ENCODE results near the gene MIPEP.
"Not testable (repeated sequence)": the region's sequence is repeated elsewhere in the genome, so short reads cannot be mapped to it uniquely, and the experiment has no call there.

The MIPEP gene

DNA sequence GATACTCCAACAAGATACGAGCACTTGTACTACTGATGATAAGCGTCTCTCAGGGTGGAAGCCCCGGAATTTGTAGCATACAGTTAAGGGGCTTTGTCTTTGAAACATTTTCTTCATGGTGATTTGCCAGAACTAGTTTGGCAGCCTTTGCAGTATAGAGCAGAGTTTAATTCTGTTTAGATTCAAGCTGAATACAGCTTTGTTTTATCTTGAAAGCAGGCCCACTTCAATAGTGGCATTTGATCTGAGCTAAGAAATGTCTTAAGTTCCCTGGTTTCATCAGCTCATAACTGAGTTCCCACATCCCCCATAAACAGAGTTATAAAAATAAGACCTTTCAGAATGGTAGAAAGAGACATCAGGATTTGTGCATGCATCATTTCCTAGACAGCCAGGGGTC lies 125.9 kb downstream of the MIPEP start:
- H3K4me3 ChIP-seq (replicated peaks in 1 of 2; ENCODE audit: low read depth in 2 of 2, low read length in 2 of 2): no peak overlapping the region
- DNase-seq (ENCODE audit: low read depth in 2 of 2): no peak
- TF ChIP-seq, protein P1, sequence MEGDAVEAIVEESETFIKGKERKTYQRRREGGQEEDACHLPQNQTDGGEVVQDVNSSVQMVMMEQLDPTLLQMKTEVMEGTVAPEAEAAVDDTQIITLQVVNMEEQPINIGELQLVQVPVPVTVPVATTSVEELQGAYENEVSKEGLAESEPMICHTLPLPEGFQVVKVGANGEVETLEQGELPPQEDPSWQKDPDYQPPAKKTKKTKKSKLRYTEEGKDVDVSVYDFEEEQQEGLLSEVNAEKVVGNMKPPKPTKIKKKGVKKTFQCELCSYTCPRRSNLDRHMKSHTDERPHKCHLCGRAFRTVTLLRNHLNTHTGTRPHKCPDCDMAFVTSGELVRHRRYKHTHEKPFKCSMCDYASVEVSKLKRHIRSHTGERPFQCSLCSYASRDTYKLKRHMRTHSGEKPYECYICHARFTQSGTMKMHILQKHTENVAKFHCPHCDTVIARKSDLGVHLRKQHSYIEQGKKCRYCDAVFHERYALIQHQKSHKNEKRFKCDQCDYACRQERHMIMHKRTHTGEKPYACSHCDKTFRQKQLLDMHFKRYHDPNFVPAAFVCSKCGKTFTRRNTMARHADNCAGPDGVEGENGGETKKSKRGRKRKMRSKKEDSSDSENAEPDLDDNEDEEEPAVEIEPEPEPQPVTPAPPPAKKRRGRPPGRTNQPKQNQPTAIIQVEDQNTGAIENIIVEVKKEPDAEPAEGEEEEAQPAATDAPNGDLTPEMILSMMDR (IDR thresholded peaks at IDR 0.05; ENCODE audit: low read depth, low read length): no peak

DNA sequence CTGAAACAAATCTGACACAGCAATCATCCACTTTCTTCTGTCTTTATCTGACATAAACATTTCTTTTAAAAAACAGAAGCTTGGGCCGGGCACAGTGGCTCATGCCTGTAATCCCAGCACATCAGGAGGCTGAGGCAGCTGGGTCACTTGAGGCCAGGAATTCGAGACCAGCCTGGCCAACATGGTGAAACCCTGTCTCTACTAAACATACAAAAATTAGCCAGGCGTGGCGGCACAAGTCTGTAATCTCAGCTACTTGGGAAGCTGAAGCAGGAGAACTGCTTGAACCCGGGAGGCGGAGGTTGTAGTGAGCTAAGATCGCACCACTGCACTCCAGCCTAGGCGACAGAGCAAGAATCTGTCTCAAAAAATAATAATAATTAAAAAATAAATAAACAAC lies 127.4 kb downstream of the MIPEP start:
- DNase-seq (ENCODE audit: low read depth in 2 of 2); H3K4me3 ChIP-seq (replicated peaks in 1 of 2; ENCODE audit: low read depth in 2 of 2, low read length in 2 of 2): not testable (repeated sequence)

DNA sequence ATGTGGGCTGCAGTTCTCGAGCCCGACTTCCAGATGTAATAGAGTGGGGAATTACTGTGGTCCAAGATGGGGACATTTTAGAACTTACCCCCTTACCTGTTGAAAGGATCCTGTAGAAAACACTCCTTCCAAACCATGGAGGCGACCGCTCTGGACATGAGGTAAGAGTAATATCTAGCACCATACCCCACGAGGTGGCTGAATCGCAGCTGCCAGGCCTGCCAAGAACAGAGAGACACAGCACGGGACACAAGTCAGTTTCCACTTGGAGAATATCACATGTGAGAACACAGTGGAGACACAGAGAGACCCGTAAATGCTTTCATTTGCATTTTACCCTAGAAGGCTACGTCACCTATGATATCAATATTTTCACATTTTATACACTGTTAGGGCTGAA lies 129.2 kb downstream of the MIPEP start:
- TF ChIP-seq, protein P1 (IDR thresholded peaks at IDR 0.05; ENCODE audit: low read depth, low read length): no peak
- H3K4me3 ChIP-seq (replicated peaks in 1 of 2; ENCODE audit: low read depth in 2 of 2, low read length in 2 of 2): no peak overlapping the region
- DNase-seq (ENCODE audit: low read depth in 2 of 2): no peak

DNA sequence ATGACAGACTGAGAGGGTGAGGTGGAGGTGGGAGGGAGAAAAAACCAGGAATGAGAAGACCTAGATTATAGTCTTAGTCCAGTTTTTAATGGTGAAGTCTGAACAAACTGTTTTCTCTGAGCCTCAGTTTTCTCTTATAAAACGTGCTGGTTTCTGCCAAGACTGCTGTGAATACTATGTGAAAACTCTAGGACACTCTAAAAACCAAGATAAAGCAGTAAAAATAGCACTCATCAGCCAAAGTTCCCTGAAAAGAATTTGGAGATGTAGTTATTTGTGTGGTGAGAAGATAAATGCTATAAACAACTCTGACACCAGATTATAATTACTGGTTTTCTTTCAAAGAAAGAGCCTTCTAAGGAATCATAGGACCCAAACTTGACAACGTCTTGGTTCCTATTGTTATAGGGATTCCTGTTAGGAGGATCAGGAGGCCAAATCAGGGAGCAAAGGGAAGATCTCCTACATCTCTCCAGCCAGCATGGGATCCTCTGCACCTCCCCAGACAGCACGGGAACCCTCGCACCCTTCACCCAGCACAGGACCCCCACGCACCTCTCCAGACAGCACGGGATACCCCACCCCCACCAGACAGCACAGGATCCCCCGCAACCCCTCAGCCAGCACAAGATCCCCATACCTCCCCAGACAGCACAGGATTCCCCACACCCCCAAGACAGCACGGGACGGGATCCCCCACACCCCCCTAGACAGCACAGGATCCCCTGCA lies 130.2 kb downstream of the MIPEP start:
- DNase-seq (ENCODE audit: low read depth in 2 of 2): peak in 1 of 2 donors; percentile 59
- TF ChIP-seq, protein P1 (IDR thresholded peaks at IDR 0.05; ENCODE audit: low read depth, low read length): no peak
- H3K4me3 ChIP-seq (replicated peaks in 1 of 2; ENCODE audit: low read depth in 2 of 2, low read length in 2 of 2): no peak overlapping the region

DNA sequence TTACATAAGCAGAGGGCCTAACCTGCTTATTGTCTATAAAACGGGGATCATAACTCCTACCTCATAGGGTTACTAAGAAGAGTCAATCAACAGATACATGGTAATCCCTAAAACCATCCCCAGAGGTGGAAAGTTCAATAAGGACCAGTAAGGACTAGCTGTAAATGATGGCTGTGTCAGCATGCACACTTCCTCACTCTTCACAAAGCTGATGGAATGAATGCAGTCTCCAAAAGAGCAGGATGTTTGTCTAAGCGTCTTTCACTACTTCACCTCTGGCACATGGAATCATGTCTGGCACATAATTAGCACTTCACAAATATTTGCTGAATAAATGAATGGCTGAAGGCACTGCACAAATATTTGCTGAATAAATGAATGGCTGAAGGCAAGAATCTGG lies 134.2 kb downstream of the MIPEP start:
- DNase-seq (ENCODE audit: low read depth in 2 of 2): no peak
- no peak overlapping the region for H3K4me3 ChIP-seq (replicated peaks in 1 of 2; ENCODE audit: low read depth in 2 of 2, low read length in 2 of 2)
- TF ChIP-seq, protein P1 (IDR thresholded peaks at IDR 0.05; ENCODE audit: low read depth, low read length): no peak

DNA sequence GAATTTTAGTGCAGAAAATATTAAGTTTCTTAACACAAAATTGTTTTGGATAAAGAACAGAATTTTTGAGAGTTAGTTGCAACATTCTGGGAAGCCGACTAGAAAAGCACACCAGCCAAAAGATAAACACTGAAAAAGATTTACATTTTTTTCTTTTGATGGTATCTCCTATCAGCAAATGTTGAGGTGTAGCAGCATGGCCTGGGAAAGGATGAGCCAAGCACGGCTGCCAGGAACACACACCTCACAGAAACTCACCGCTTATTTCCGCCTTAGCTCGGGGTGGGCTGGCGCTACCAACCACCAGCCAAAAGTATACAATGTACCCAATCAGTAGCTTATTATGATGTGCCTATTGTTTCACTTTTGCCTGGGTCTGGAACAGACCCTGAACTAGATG lies 134.7 kb downstream of the MIPEP start:
- DNase-seq (ENCODE audit: low read depth in 2 of 2): no peak
- TF ChIP-seq, protein P1 (IDR thresholded peaks at IDR 0.05; ENCODE audit: low read depth, low read length): no peak
- H3K4me3 ChIP-seq (replicated peaks in 1 of 2; ENCODE audit: low read depth in 2 of 2, low read length in 2 of 2): no peak overlapping the region

DNA sequence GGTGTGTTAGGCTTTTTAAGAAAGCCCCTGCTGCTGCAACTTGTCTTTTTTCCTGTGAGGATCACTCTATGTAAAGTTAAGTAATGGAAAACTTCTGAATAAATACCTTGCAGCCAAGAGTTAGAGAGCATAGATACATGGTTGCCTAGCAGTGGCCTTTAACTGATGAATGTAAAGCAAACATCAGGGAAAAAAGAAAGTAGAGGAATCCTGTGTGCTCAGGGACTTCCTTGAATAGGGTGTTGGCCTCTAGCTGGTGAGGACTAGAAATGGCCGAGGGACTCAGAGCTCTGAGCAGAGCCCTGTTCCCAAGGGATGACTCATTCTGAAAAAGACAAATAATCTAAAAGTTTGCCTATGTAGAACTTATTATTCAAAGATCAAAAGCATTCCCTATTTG lies 135.7 kb downstream of the MIPEP start:
- TF ChIP-seq, protein P1 (IDR thresholded peaks at IDR 0.05; ENCODE audit: low read depth, low read length): no peak
- DNase-seq (ENCODE audit: low read depth in 2 of 2): peak; percentile 24 to 75
- no peak overlapping the region for H3K4me3 ChIP-seq (replicated peaks in 1 of 2; ENCODE audit: low read depth in 2 of 2, low read length in 2 of 2)

Measured in cardiac fibroblast (primary cell).